GM19035 (cell line): Measurements from ENCODE around the gene ACAP1.

ENCODE experiments used
- ATAC-seq: cut with Tn5 transposase; IDR thresholded peaks from one replicate; pipeline ENCODE4 v1.9.1; 2021; ENCODE audit not compliant: unreplicated experiment

The ACAP1 gene

DNA sequence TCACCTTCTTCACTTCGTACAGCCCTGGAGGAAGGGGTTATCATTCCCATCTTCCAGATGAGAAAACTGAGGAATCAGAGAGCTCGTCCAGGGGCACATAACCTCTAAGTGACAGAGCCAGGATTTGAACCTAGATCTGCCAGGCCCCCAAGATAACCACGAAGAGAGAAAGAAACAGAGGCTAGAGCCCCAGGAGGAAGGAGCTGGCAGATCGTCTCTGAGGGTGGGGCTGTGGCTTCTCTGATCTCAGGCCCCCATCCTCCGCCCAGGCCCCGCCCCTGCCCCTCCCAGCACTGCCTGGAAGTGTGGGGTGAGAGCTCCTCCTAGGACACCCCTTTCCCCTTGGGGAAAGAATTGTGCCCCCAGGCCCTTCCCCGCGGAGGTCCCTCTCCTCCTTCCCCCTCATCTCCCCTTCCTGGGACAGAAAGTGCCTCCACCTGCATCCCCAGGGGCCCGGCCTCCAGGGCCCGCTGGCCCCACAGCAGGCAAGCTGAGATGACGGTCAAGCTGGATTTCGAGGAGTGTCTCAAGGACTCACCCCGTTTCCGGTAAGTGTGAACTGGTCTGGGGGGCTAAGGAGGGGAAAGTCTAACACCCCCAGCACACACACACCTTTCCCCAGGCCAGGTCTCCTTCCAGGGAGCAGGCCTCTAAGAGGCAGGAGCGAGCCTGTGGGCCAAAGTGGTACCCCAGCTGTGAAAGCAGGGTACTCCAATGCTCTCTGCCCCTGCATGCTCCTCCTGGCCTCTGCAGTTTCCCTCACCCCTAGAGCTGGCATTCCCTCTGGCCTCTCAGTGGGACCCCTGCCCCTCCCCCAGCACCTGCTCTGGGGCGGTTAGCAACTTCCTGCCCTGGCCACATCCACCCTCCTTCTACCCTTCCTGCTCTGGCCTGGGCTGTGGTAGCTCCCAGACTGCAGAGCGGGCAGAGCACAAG is at the start of gene ACAP1:
Gene ACAP1 (plus strand): TSS at position 290 of the 936 bp plus-strand sequence. CDS start 206 bp downstream, at position 496.
- peak; percentile 71 for ATAC-seq

DNA sequence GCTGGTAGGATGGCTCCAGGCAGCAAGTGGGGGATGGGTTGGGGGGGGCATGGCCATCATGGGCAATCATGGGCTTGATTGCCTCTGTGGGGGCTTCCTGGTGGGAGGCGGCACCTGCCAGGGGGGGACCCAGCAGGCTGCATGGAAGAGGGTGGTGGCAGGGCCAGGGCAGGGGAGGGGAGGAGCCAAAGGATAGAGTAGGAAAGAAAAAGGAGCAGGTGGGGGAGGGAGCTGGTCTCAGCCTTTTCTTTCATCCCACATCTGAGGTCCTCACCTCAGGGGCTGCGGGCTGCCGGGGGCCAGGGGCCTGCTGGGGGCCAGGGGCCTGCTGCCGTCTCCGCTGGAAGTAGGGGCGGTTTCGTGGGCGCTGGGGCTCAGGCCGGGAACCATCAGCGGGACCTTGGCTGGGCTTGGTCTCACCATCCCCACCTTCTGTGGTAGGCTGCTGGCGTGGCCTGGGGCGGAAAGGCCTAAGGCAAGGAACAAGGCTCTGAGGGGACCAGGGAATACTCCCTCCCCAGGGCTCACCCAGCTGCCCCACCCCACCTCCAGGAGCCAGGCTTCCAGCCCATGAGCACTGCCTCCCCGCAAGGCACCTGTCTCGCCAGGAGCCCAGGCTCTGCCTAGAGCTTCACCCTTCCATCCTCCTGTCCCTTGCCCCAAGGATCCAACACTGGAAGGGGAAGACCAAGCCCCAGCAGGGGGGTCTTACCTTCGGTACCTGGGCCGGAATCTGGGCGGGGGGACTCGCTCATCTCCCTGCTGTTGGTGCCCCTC is 46.9 kb upstream of the ACAP1 start:
- ATAC-seq = no peak

- ATAC-seq = no peak
These were observed 46.2 kb upstream of the ACAP1 start for GRCh38 chr17:7290166-7290565.

GRCh38 chr17:7290685-7291084 is 45.6 kb upstream of the ACAP1 start:
- ATAC-seq = no peak

- no peak for ATAC-seq
These were observed 44.1 kb upstream of the ACAP1 start for GRCh38 chr17:7292194-7292593.

DNA sequence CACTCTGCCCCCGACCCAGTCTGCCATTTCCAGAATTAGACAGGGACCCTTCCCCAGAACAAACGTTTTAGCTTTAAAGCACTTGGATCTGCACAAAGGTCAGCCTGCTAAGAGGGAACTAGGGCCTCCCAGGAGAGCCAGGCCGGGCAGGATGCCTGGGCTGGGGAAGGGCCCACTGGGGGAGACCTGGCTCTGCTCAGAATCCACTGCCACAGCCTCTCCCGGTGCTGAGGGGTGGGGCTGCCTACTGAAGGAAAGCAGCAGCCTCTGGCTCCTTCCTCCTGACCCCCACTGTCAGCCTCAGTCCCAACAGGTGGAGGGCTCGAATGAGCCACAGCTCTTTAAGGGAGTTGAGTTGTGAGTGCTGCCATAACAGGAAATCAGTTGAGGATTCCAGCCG is 43.6 kb upstream of the ACAP1 start:
- no peak for ATAC-seq

DNA sequence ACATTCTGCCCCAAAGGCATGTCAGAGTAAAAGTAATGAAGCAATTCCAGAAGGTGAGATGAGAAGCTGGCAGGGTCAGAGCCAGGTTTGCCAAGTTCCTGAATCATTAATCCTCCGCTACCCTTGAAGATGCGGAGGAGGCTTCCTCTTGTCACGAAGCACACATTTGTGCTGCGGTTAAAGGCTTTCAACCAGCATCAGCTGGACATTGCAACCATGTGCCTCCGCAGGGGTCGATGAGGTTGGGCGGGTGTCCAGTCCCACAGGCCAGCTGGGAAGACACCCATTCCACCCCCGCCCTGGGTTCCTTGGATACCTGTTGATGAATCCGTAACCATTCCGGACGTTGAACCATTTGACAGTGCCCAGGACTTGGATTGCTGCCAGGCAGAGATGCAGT is 43.2 kb upstream of the ACAP1 start:
- ATAC-seq = no peak

- ATAC-seq = no peak
These were observed 42.3 kb upstream of the ACAP1 start for GRCh38 chr17:7293816-7294613.

GRCh38 chr17:7294614-7295153 is 41.6 kb upstream of the ACAP1 start, which contains the start of gene YBX2:
Gene YBX2 (minus strand): TSS chr17:7294639. CDS start chr17:7294500, 139 bp downstream.
- no peak for ATAC-seq

GRCh38 chr17:7295230-7296180 is 40.8 kb upstream of the ACAP1 start:
- no peak for ATAC-seq

DNA sequence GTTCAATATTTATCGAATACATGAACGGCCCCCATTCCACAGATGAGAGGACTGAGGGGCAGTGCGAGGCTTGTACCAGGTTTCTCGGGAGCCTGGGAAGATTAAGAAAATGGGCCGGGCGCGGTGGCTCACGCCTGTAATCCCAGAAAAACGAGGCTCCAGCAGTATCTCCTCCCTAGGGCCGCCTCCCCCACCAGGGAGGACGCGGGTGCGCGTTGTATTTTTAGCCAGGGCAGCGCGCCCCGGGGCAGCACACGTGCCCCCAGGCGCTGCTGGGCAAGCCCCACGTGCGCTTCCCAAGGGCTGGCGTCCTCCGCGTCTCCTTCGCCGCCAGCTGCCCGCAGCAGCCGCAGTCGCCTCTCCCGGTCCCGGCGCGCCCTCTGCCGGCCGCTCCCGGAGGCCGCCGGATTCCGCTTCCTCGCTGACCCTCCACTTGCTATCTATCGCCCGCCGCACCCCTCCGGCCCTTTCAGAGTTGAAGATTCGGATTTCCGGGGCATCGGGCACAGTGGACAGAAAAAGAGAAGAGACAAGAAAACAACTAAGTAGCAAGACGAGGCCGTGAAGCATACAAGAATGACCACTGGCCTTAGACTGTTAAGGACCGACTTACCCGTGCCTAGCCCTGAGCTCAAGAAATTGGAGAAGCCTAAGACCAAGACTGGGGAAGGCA is 40.0 kb upstream of the ACAP1 start:
- ATAC-seq = no peak

GRCh38 chr17:7304179-7304578 is 32.1 kb upstream of the ACAP1 start:
- no peak for ATAC-seq

DNA sequence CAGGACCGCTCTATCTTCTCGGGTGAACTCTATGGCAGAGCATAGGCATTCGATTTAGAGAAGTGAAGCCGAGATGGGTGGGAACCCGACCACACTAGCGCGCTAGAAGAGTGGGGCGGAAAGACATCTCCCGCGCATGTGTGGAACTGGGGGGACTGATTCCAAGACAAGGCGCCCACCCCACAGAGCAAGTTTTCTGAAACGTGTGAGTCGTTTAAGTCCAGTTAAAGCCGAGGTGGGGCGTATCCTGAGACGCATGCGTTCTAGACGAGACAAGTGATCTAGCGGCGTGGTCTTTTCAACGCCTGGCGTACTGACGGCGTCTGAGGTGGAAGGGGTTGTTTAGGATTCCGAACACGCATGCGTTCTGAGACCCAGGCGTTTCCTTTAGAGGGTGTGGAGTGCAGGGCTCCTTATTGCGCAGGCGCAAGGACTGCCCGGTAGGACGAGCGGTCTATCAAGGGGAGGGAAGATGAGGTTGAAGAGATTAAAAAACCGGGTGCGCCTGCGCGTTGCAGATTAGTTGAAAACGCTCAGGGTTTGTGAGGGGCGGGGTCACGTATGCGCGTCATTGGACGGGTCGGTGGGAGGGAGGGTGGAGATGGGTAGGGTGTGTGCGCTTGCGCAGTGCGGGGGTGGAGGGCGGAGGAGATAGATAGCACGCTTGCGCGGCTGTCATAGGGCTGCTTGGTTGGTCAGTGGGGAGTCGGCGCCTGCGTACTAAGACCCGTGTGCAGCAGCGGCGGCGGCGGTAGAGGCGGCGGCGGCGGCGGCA is 29.2 kb upstream of the ACAP1 start, which contains the start of gene EIF5A:
Gene EIF5A (plus strand): TSS at position 718 of the 775 bp plus-strand sequence. CDS start 2,008 bp downstream, outside the sequence.
- peak; percentile 71 for ATAC-seq

DNA sequence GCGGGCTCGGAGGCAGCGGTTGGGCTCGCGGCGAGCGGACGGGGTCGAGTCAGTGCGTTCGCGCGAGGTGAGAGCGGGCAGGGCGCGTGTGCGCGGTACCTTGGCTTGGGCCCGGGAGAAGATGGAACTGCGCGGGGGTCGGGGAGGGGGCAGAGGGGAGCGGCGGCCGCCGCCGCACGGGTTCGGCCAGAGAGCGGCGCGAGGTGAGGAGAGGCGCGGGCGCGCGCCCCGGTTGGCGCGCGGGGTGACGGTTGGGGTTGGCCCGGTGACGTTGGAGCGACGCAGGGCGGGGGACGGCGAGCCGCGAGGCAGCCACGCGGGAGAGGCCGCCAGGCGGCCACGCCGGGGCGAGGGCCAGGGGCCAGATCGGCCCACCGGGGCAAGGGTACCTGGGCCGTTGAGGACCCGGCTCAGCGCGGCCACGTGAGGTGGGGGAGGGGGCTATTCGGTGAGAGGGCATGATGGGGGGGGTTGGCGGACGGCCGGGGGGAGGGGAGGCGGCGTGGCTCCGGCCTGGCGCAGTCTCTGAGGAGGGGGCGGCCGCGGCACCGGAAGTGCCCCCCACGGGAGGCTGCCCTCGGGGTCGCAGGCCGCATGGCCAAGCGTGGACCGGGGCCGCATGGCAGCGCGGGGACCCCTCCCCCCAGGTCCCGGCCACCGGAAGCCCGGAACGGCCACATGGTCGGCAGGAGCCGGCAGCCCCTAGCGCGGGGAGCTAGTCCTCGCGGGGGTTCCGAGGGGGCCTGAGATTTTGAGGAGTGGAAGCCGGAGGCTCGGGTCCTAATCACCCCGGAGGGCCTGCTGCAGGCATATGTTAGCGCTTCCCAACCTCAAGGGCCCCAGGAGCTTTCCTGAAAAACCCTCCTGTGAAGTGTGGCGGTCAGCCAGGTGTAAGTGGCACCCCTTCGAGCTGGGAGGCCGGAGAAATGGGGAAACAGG is 28.4 kb upstream of the ACAP1 start:
- ATAC-seq = no peak

GRCh38 chr17:7308625-7309433 is 27.5 kb upstream of the ACAP1 start:
- no peak for ATAC-seq

DNA sequence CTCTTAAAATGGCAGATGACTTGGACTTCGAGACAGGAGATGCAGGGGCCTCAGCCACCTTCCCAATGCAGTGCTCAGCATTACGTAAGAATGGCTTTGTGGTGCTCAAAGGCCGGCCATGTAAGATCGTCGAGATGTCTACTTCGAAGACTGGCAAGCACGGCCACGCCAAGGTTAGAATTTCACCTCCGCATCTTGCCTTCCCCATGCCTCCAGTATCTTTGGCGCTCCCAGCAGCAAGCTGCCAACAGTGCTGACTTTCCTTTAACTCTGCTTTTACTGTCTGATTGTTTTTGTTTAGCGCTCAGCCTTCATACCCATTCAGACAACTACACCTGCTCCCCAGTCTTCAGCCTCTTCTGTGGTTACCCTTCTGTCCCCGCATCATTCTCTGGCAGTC is 26.7 kb upstream of the ACAP1 start:
- ATAC-seq = no peak
